ENCODE measurements around the gene RETREG2.

Gene RETREG2

GRCh38 chr2:219169930-219170654, 8.0 kb upstream of the RETREG2 start, which contains the start of gene SLC23A3:
Gene SLC23A3 (minus strand): TSS chr2:219170029. CDS start chr2:219169984, 45 bp downstream.
- DNase-seq = no peak

- no peak for DNase-seq
These were observed 6.8 kb upstream of the RETREG2 start for GRCh38 chr2:219171231-219171651.

- no peak for DNase-seq
These were observed 5.6 kb upstream of the RETREG2 start for GRCh38 chr2:219172231-219173154.

- DNase-seq = no peak
These were observed 4.9 kb upstream of the RETREG2 start for GRCh38 chr2:219173176-219173575.

GRCh38 chr2:219174146-219174545, 3.9 kb upstream of the RETREG2 start:
- DNase-seq = no peak

GRCh38 chr2:219174801-219175200, 3.3 kb upstream of the RETREG2 start:
- no peak for DNase-seq

- no peak for DNase-seq
These were observed 2.6 kb upstream of the RETREG2 start for GRCh38 chr2:219175486-219175885.

GRCh38 chr2:219175928-219176817, 1.9 kb upstream of the RETREG2 start:
- DNase-seq = no peak

- peak; percentile 84 for DNase-seq
These were observed 1.1 kb upstream of the RETREG2 start, which contains the start of gene CNPPD1 for GRCh38 chr2:219176818-219177551. Gene CNPPD1 (minus strand): TSS chr2:219176925. CDS start chr2:219176828, 97 bp downstream.

GRCh38 chr2:219178377-219179175, 501 bp downstream of the RETREG2 start:
- no peak for DNase-seq

- no peak for DNase-seq
These were observed 1.8 kb downstream of the RETREG2 start for GRCh38 chr2:219179601-219180465.

GRCh38 chr2:219180961-219181360, 2.9 kb downstream of the RETREG2 start:
- no peak for DNase-seq

GRCh38 chr2:219181531-219181930, 3.5 kb downstream of the RETREG2 start:
- no peak for DNase-seq

GRCh38 chr2:219182331-219183150, 4.5 kb downstream of the RETREG2 start:
- DNase-seq = no peak

- no peak for DNase-seq
These were observed 5.2 kb downstream of the RETREG2 start for GRCh38 chr2:219183151-219183772.

- no peak for DNase-seq
These were observed 6.0 kb downstream of the RETREG2 start for GRCh38 chr2:219184121-219184520.

GRCh38 chr2:219186754-219187456, 8.8 kb downstream of the RETREG2 start:
- DNase-seq = no peak

- no peak for DNase-seq
These were observed 19.3 kb downstream of the RETREG2 start for GRCh38 chr2:219197388-219197787.

Data from NCI-H774 (cell line).